ENCODE data around the gene C1GALT1. TPM values are rescaled to one million over a fixed set of nuclear protein-coding genes. Genes with fewer than 3 reads are reported as not detected.

Gene C1GALT1
- total RNA-seq, 2 donors from 2014 or later: 31.8 to 35.5 TPM

GRCh38 chr7:7265081-7266075 is 83.0 kb downstream of the C1GALT1 start:
- no peak for ATAC-seq

GRCh38 chr7:7266257-7266881 is 84.0 kb downstream of the C1GALT1 start:
- Mint-ChIP-seq H3K27ac (no peak overlapping the region), H3K36me3 (peaks cover 0 to 10% of the 10 kb centered on the region in 2 donors), H3K9me3 (peaks cover 2 to 3% of the 10 kb centered on the region in 2 donors)
- ATAC-seq (no peak), DNase-seq (ENCODE audit: low spot score in 2 of 2) (no peak)

More at GRCh38 chr7:7265081-7266075, 83.0 kb downstream of the C1GALT1 start:
- no peak for DNase-seq (ENCODE audit: low spot score in 2 of 2)
- H3K9me3 Mint-ChIP-seq: peaks cover 4 to 5% of the 10 kb centered on the region in 2 donors
- H3K36me3 Mint-ChIP-seq: peaks cover 0 to 15% of the 10 kb centered on the region in 2 donors
- H3K27ac Mint-ChIP-seq: no peak overlapping the region

- Mint-ChIP-seq H3K9me3 (no peaks in the 10 kb centered on the region), H3K27ac (no peak overlapping the region), H3K36me3 (no peaks in the 10 kb centered on the region)
- no peak for DNase-seq (ENCODE audit: low spot score in 2 of 2)
- ATAC-seq: no peak
Measured at GRCh38 chr7:7271094-7271874, 88.9 kb downstream of the C1GALT1 start.

GRCh38 chr7:7272294-7272693 is 90.0 kb downstream of the C1GALT1 start:
- Mint-ChIP-seq H3K9me3 (no peaks in the 10 kb centered on the region), H3K36me3 (no peaks in the 10 kb centered on the region), H3K27ac (no peak overlapping the region)
- no peak for ATAC-seq
- no peak for DNase-seq (ENCODE audit: low spot score in 2 of 2)

GRCh38 chr7:7274782-7275181 is 92.4 kb downstream of the C1GALT1 start:
- H3K36me3 Mint-ChIP-seq: no peaks in the 10 kb centered on the region
- no peaks in the 10 kb centered on the region for H3K9me3 Mint-ChIP-seq

GRCh38 chr7:7276161-7276560 is 93.8 kb downstream of the C1GALT1 start:
- no peak for DNase-seq (ENCODE audit: low spot score in 2 of 2)
- Mint-ChIP-seq H3K9me3 (peaks cover 0 to 5% of the 10 kb centered on the region in 2 donors), H3K27ac (no peak overlapping the region), H3K36me3 (peaks cover 0 to 6% of the 10 kb centered on the region in 2 donors)
- no peak for ATAC-seq

More at GRCh38 chr7:7274782-7275181, 92.4 kb downstream of the C1GALT1 start:
- DNase-seq (ENCODE audit: low spot score in 2 of 2) (no peak), ATAC-seq (no peak)
- no peak overlapping the region for H3K27ac Mint-ChIP-seq

GRCh38 chr7:7290429-7291122 is 108.2 kb downstream of the C1GALT1 start:
- DNase-seq (ENCODE audit: low spot score in 2 of 2) (no peak), ATAC-seq (no peak)
- Mint-ChIP-seq H3K27ac (no peak overlapping the region), H3K36me3 (peaks cover 0 to 4% of the 10 kb centered on the region in 2 donors), H3K9me3 (peaks cover 0 to 10% of the 10 kb centered on the region in 2 donors)

GRCh38 chr7:7292085-7292484 is 109.7 kb downstream of the C1GALT1 start:
- Mint-ChIP-seq H3K36me3 (no peaks in the 10 kb centered on the region), H3K9me3 (peaks cover 0 to 3% of the 10 kb centered on the region in 2 donors), H3K27ac (no peak overlapping the region)
- ATAC-seq (no peak), DNase-seq (ENCODE audit: low spot score in 2 of 2) (no peak)

GRCh38 chr7:7292608-7293007 is 110.3 kb downstream of the C1GALT1 start:
- H3K27ac Mint-ChIP-seq: no peak overlapping the region
- no peak for DNase-seq (ENCODE audit: low spot score in 2 of 2)
- H3K36me3 Mint-ChIP-seq: no peaks in the 10 kb centered on the region
- no peaks in the 10 kb centered on the region for H3K9me3 Mint-ChIP-seq
- no peak for ATAC-seq

- H3K36me3 Mint-ChIP-seq: no peaks in the 10 kb centered on the region
- ATAC-seq: no peak
- no peak for DNase-seq (ENCODE audit: low spot score in 2 of 2)
- no peaks in the 10 kb centered on the region for H3K9me3 Mint-ChIP-seq
- peak overlapping the region in 1 of 2 donors; percentile 34 for H3K27ac Mint-ChIP-seq
Measured at GRCh38 chr7:7293092-7293491, 110.7 kb downstream of the C1GALT1 start.

- H3K9me3 Mint-ChIP-seq: peaks cover 0 to 6% of the 10 kb centered on the region in 2 donors
- ATAC-seq: no peak
Measured at GRCh38 chr7:7294911-7295310, 112.6 kb downstream of the C1GALT1 start.

More at GRCh38 chr7:7294911-7295310, 112.6 kb downstream of the C1GALT1 start:
- Mint-ChIP-seq H3K27ac (no peak overlapping the region), H3K36me3 (no peaks in the 10 kb centered on the region)
- no peak for DNase-seq (ENCODE audit: low spot score in 2 of 2)
